HL-60 (cell line): Measurements from ENCODE around the gene RAD50.

ENCODE experiments used
- CTCF ChIP-seq: IDR thresholded peaks from one replicate; pipeline ENCODE4 v1.5.1; 2011; ENCODE audit warnings: low read length, control low read depth, inconsistent platforms; ENCODE audit not compliant: insufficient read depth
- GABPA ChIP-seq: IDR thresholded peaks from 2 replicates; pipeline ENCODE4 v1.6.1; 2012; ENCODE audit warnings: low read depth
- POLR2AphosphoS5 ChIP-seq: IDR thresholded peaks from 2 replicates; pipeline ENCODE4 v1.6.1; 2012; ENCODE audit warnings: low read depth
- SPI1 ChIP-seq: IDR thresholded peaks from 2 replicates; pipeline ENCODE4 v1.6.1; 2012; ENCODE audit warnings: low read depth, mild to moderate bottlenecking, borderline replicate concordance
- TF ChIP-seq, protein P1 (sequence below): IDR thresholded peaks from 2 replicates; pipeline ENCODE4 v1.6.1; 2012; ENCODE audit warnings: low read depth; ENCODE audit not compliant: insufficient replicate concordance

DNA sequence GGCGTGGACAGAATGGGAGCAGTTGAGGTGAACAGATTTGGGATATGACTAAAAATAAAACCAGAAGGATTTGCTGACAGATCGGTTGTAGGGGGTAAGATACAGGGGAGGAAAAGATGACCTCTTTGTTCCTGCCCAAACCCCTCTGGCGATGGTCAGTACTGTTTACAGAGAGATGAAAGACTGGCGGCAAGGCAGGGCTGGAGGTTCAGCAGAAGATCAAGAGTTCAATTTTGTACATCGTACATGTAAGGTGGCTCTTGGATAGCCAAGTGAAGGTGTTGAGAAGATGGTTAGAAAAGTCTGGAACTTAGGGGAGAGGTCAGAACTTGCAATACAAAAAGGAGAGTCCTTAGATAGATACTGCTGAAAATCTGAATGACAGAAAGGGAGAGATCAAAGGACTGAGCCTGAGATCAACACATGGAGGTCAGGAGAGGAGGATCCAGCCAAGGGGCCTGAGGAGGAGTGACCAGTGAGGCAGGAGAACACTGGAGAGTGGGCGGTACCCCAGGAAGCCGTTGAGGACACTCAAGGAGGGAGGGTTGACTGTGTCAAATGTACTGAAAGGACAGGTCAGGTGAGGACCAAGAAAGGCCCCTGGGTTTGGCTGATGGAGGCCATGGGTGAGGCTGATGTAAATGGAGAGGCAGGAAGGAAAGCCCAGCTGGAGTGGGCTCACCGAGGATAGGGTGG, 124.2 kb downstream of the RAD50 start:
- TF ChIP-seq CTCF: no peak
- TF ChIP-seq POLR2AphosphoS5: no peak
- TF ChIP-seq, protein P1, sequence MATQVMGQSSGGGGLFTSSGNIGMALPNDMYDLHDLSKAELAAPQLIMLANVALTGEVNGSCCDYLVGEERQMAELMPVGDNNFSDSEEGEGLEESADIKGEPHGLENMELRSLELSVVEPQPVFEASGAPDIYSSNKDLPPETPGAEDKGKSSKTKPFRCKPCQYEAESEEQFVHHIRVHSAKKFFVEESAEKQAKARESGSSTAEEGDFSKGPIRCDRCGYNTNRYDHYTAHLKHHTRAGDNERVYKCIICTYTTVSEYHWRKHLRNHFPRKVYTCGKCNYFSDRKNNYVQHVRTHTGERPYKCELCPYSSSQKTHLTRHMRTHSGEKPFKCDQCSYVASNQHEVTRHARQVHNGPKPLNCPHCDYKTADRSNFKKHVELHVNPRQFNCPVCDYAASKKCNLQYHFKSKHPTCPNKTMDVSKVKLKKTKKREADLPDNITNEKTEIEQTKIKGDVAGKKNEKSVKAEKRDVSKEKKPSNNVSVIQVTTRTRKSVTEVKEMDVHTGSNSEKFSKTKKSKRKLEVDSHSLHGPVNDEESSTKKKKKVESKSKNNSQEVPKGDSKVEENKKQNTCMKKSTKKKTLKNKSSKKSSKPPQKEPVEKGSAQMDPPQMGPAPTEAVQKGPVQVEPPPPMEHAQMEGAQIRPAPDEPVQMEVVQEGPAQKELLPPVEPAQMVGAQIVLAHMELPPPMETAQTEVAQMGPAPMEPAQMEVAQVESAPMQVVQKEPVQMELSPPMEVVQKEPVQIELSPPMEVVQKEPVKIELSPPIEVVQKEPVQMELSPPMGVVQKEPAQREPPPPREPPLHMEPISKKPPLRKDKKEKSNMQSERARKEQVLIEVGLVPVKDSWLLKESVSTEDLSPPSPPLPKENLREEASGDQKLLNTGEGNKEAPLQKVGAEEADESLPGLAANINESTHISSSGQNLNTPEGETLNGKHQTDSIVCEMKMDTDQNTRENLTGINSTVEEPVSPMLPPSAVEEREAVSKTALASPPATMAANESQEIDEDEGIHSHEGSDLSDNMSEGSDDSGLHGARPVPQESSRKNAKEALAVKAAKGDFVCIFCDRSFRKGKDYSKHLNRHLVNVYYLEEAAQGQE: no peak
- TF ChIP-seq GABPA: no peak
- TF ChIP-seq SPI1: no peak
